Kidney (tissue), 14 donors: Measurements from ENCODE around the gene DCTN4. TPM values are rescaled to one million over a fixed set of nuclear protein-coding genes. Genes with fewer than 3 reads are reported as not detected.

Source experiments
- DNase-seq, 5 donors: peaks; one replicate each; pipeline ENCODE4 v3.0.0-alpha.2; 2013 to 2020
- FAIRE-seq: peaks from 2 replicates; lab custom pipeline; 2012; peaks lifted over from hg19 to GRCh38; lab: Jason Lieb, UNC
- H3K27ac ChIP-seq, 2 donors: one replicate each; pipeline ENCODE4 v1.7.0; 2013; ENCODE audit warnings: low read depth in 2 of 2, low read length in 2 of 2, inconsistent platforms in 1 of 2
- H3K27me3 ChIP-seq: one replicate; pipeline ENCODE4 v1.7.1; 2013; ENCODE audit warnings: low read length, inconsistent platforms; ENCODE audit not compliant: control insufficient read depth, insufficient read depth
- H3K36me3 ChIP-seq, 3 donors: one replicate each; pipeline versions ENCODE4 v1.7.0 to v1.7.1; 2013; ENCODE audit warnings: low read length in 3 of 3, control low read depth in 1 of 3, inconsistent platforms in 1 of 3; ENCODE audit not compliant: insufficient read depth in 3 of 3, control insufficient read depth in 2 of 3
- H3K4me1 ChIP-seq, 3 donors: one replicate each; pipeline versions ENCODE4 v1.7.0 to v1.7.1; 2013; ENCODE audit warnings: low read length in 3 of 3, inconsistent platforms in 1 of 3, low read depth in 1 of 3; ENCODE audit not compliant: control insufficient read depth in 2 of 3, insufficient read depth in 2 of 3
- H3K4me3 ChIP-seq, 3 donors: one replicate each; pipeline versions ENCODE4 v1.7.0 to v1.8.1; 2013; ENCODE audit warnings: low read length in 3 of 3, control low read depth in 1 of 3, inconsistent platforms in 1 of 3
- H3K9ac ChIP-seq, 3 donors: one replicate each; pipeline versions ENCODE4 v1.7.0 to v1.7.1; 2013; ENCODE audit warnings: low read length in 3 of 3, control low read depth in 1 of 3, inconsistent platforms in 1 of 3
- H3K9me3 ChIP-seq, 3 donors: one replicate each; pipeline versions ENCODE4 v1.7.0 to v1.7.1; 2013; ENCODE audit warnings: low read length in 3 of 3, control low read depth in 1 of 3, inconsistent platforms in 1 of 3; ENCODE audit not compliant: control insufficient read depth in 2 of 3, insufficient read depth in 1 of 3
- CTCF ChIP-seq: IDR thresholded peaks from 3 replicates; pipeline ENCODE4 v1.5.1; 2012; ENCODE audit warnings: mild to moderate bottlenecking, moderate library complexity, borderline replicate concordance; ENCODE audit not compliant: insufficient read depth; ENCODE audit errors: extremely low read depth
- intact Hi-C: fragments of 100-400 bp; cut with DNase I; formaldehyde crosslinking; loops from one replicate; pipeline ENCODE4 v1.11.1; 2022
- polyA plus RNA-seq: library from polyadenylated mRNA; stranded (reverse); fragments of 350-450 nt; fragmentation: Illumina TruSeq; extraction: RNeasy Lipid Tissue Mini Kit (QIAGEN cat#74804); gene quantifications from one replicate; pipeline ENCODE4 v1.2.3, GENCODE V29; 2014; ENCODE audit warnings: low read depth, low replicate concordance; ENCODE audit not compliant: insufficient read depth
- total RNA-seq: library from RNA; stranded (reverse); fragmentation: NEBNext Ultra II Directional; extraction: Animal tissue kit (Norgen Biotek cat#: 25700); gene quantifications from one replicate; pipeline ENCODE4 v1.2.1, GENCODE V29; 2021
- donor health status: control.
- donor health status: control.
- donor health status: control.
- donor health status: control.
- donor health status: control.
- donor health status: DM: yes; HTN: yes; CAD: no.
- donor health status: Normal renal cell carcinoma (clear cell type).

Gene DCTN4
- total and polyA plus RNA-seq, 2 donors from 2014 or later = 17.5 to 59.1 TPM

GRCh38 chr5:150765799-150766169 is 7.0 kb upstream of the DCTN4 start:
- no peak for DNase-seq
- Histone ChIP-seq H3K9me3 (no peaks in the 10 kb centered on the region), H3K36me3 (no peaks in the 10 kb centered on the region), H3K4me3 (no peak overlapping the region), H3K27ac (no peak overlapping the region), H3K9ac (no peak overlapping the region), H3K4me1 (peaks cover 0 to 4% (median 0%) of the 10 kb centered on the region in 3 donors), H3K27me3 (no peaks in the 10 kb centered on the region)
- no peak for FAIRE-seq
- no peak for TF ChIP-seq CTCF
- intact Hi-C loops = no loop called here

GRCh38 chr5:150765011-150765798 is 6.4 kb upstream of the DCTN4 start:
- DNase-seq = no peak
- TF ChIP-seq CTCF = no peak
- intact Hi-C loops = no loop called here
- Histone ChIP-seq H3K27ac (no peak overlapping the region), H3K36me3 (no peaks in the 10 kb centered on the region), H3K27me3 (no peaks in the 10 kb centered on the region), H3K9ac (no peak overlapping the region), H3K4me1 (peaks cover 0 to 4% (median 0%) of the 10 kb centered on the region in 3 donors), H3K4me3 (no peak overlapping the region), H3K9me3 (no peaks in the 10 kb centered on the region)
- no peak for FAIRE-seq

GRCh38 chr5:150764530-150764929 is 5.7 kb upstream of the DCTN4 start:
- no peaks in the 10 kb centered on the region for H3K27me3 ChIP-seq
- H3K9ac ChIP-seq = no peak overlapping the region
- TF ChIP-seq CTCF = no peak
- H3K4me1 ChIP-seq = peaks cover 0 to 4% (median 0%) of the 10 kb centered on the region in 3 donors
- DNase-seq (no peak), FAIRE-seq (no peak)
- intact Hi-C loops = no loop called here
- H3K9me3 ChIP-seq = no peaks in the 10 kb centered on the region
- no peak overlapping the region for H3K27ac ChIP-seq
- H3K4me3 ChIP-seq = no peak overlapping the region
- no peaks in the 10 kb centered on the region for H3K36me3 ChIP-seq
